ENCODE results near the gene SLC44A3. TPM values are rescaled to one million over a fixed set of nuclear protein-coding genes. Genes with fewer than 3 reads are reported as not detected.

Gene SLC44A3
- total and polyA plus RNA-seq, 12 donors, result 1.2 to 9.4 (median 4.8) TPM

GRCh38 chr1:94909486-94909885 is 89.3 kb downstream of the SLC44A3 start:
- ATAC-seq (no peak), DNase-seq (no peak)
- TF ChIP-seq CTCF (IDR thresholded peaks at IDR 0.05), result no peak
- intact Hi-C loops (cut with DNase I), result no loop called here
- Histone ChIP-seq H3K9me3 (no peaks in the 10 kb centered on the region), H3K27me3 (no peaks in the 10 kb centered on the region), H3K4me3 (no peak overlapping the region), H3K36me3 (peaks cover 0 to 39% (median 0%) of the 10 kb centered on the region in 9 donors), H3K27ac (no peak overlapping the region), H3K4me1 (peaks cover 2 to 91% (median 38%) of the 10 kb centered on the region in 9 donors)
- 80 to 83% methylated on average over 6 of the region's 6 CpGs for WGBS, 2 donors

- peak overlapping the region in 1 of 10 donors; percentile 38 for H3K27ac ChIP-seq
- no peaks in the 10 kb centered on the region for H3K27me3 ChIP-seq
- peaks cover 0 to 24% (median 3%) of the 10 kb centered on the region in 9 donors for H3K36me3 ChIP-seq
- H3K4me3 ChIP-seq, result no peak overlapping the region
- no peak for DNase-seq
- H3K9me3 ChIP-seq, result no peaks in the 10 kb centered on the region
- peaks cover 2 to 93% (median 35%) of the 10 kb centered on the region in 9 donors for H3K4me1 ChIP-seq
- ATAC-seq, result peak in 4 of 8 donors; percentile 19 to 52 (median 40)
- intact Hi-C loops (cut with DNase I), result loop anchor here in 1 of 10 donors (10.0 kb wide), 1 partner anchor 48 kb away; no protein-coding TSS in a partner anchor
- TF ChIP-seq CTCF (IDR thresholded peaks at IDR 0.05), result no peak
- 61 to 65% methylated on average over 9 of the region's 9 CpGs for WGBS, 2 donors
Measured at GRCh38 chr1:94912263-94913184, 92.4 kb downstream of the SLC44A3 start.

GRCh38 chr1:94917251-94917650 is 97.1 kb downstream of the SLC44A3 start:
- 76 to 84% methylated on average over 6 of the region's 6 CpGs for WGBS, 2 donors
- intact Hi-C loops (cut with DNase I), result loop anchor here in 2 of 10 donors (5.0 to 10.0 kb wide), 2 partner anchors 52 to 55 kb away; no protein-coding TSS in a partner anchor
- H3K27ac ChIP-seq, result no peak overlapping the region

More at GRCh38 chr1:94917251-94917650, 97.1 kb downstream of the SLC44A3 start:
- H3K27me3 ChIP-seq, result no peaks in the 10 kb centered on the region
- H3K4me1 ChIP-seq, result peaks cover 6 to 100% (median 61%) of the 10 kb centered on the region in 9 donors
- ATAC-seq (no peak), DNase-seq (no peak)
- no peaks in the 10 kb centered on the region for H3K9me3 ChIP-seq
- no peak for TF ChIP-seq CTCF (IDR thresholded peaks at IDR 0.05)
- H3K36me3 ChIP-seq, result peaks cover 0 to 4% (median 0%) of the 10 kb centered on the region in 9 donors
- H3K4me3 ChIP-seq, result no peak overlapping the region
